Measurements from ENCODE around the gene S100A16. TPM values are rescaled to one million over a fixed set of nuclear protein-coding genes. Genes with fewer than 3 reads are reported as not detected.
A peak's percentile ranks its signal among the peaks of the same experiment; 100 is the strongest.

Gene S100A16
- total RNA-seq, 4 donors from 2014 or later = 33.2 to 67.9 (median 48.2) TPM

- H3K27me3 ChIP-seq = no peaks in the 10 kb centered on the region
- WGBS = 100% methylated on average over 1 of the region's 1 CpG
- peaks cover 0 to 7% (median 1%) of the 10 kb centered on the region in 4 donors for H3K36me3 ChIP-seq
- DNase-seq (ENCODE audit: extremely low spot score) = no peak
- peaks cover 0 to 16% (median 3%) of the 10 kb centered on the region in 4 donors for H3K4me1 ChIP-seq
- intact Hi-C loops (cut with DNase I) = loop anchor here (10.0 kb wide), 1 partner anchor 77 kb away; no protein-coding TSS in a partner anchor
- H3K27ac ChIP-seq (replicated peaks in 1 of 4) = no peak overlapping the region
- no peak overlapping the region for H3K4me3 ChIP-seq
- H3K9me3 ChIP-seq = no peaks in the 10 kb centered on the region
- no peak for TF ChIP-seq CTCF (IDR thresholded peaks at IDR 0.05)
- TF ChIP-seq POLR2A (IDR thresholded peaks at IDR 0.05; ENCODE audit: low read depth) = no peak
- TF ChIP-seq POLR2AphosphoS5 (IDR thresholded peaks at IDR 0.05) = no peak
- no peak for TF ChIP-seq EP300 (IDR thresholded peaks at IDR 0.05)
Observed at GRCh38 chr1:153651771-153652170, 38.8 kb upstream of the S100A16 start.

GRCh38 chr1:153649863-153650235 lies 36.9 kb upstream of the S100A16 start:
- Histone ChIP-seq H3K4me1 (peaks cover 0 to 17% (median 3%) of the 10 kb centered on the region in 4 donors), H3K27me3 (no peaks in the 10 kb centered on the region), H3K36me3 (peaks cover 16 to 26% (median 21%) of the 10 kb centered on the region in 4 donors), H3K9me3 (no peaks in the 10 kb centered on the region), H3K27ac (replicated peaks in 1 of 4) (no peak overlapping the region), H3K4me3 (no peak overlapping the region)
- intact Hi-C loops (cut with DNase I) = loop anchor here (10.0 kb wide), 1 partner anchor 75 kb away; no protein-coding TSS in a partner anchor
- WGBS = 83% methylated on average over 2 of the region's 2 CpGs
- TF ChIP-seq POLR2A (IDR thresholded peaks at IDR 0.05; ENCODE audit: low read depth) = no peak
- no peak for TF ChIP-seq POLR2AphosphoS5 (IDR thresholded peaks at IDR 0.05)
- TF ChIP-seq EP300 (IDR thresholded peaks at IDR 0.05) = no peak
- no peak for TF ChIP-seq CTCF (IDR thresholded peaks at IDR 0.05)
- no peak for DNase-seq (ENCODE audit: extremely low spot score)

- Histone ChIP-seq H3K4me3 (no peak overlapping the region), H3K36me3 (peaks cover 17 to 31% (median 25%) of the 10 kb centered on the region in 4 donors), H3K27ac (replicated peaks in 1 of 4) (no peak overlapping the region), H3K27me3 (no peaks in the 10 kb centered on the region), H3K4me1 (peaks cover 0 to 21% (median 6%) of the 10 kb centered on the region in 4 donors), H3K9me3 (no peaks in the 10 kb centered on the region)
- no peak for DNase-seq (ENCODE audit: extremely low spot score)
- TF ChIP-seq CTCF (IDR thresholded peaks at IDR 0.05) (no peak), POLR2AphosphoS5 (IDR thresholded peaks at IDR 0.05) (peak in 1 of 2 donors; percentile 13), EP300 (IDR thresholded peaks at IDR 0.05) (no peak), POLR2A (IDR thresholded peaks at IDR 0.05; ENCODE audit: low read depth) (no peak)
- WGBS = 30% methylated on average over 3 of the region's 3 CpGs
- intact Hi-C loops (cut with DNase I) = no loop called here
Observed at GRCh38 chr1:153649137-153649862, 36.4 kb upstream of the S100A16 start.

- H3K4me3 ChIP-seq = no peak overlapping the region
- TF ChIP-seq EP300 (IDR thresholded peaks at IDR 0.05) (no peak), POLR2AphosphoS5 (IDR thresholded peaks at IDR 0.05) (no peak), CTCF (IDR thresholded peaks at IDR 0.05) (no peak), POLR2A (IDR thresholded peaks at IDR 0.05; ENCODE audit: low read depth) (no peak)
- DNase-seq (ENCODE audit: extremely low spot score) = no peak
- H3K36me3 ChIP-seq = peaks cover 24 to 43% (median 31%) of the 10 kb centered on the region in 4 donors
- 79% methylated on average over 10 of the region's 10 CpGs for whole genome bisulfite sequencing
- intact Hi-C loops (cut with DNase I) = no loop called here
- no peaks in the 10 kb centered on the region for H3K27me3 ChIP-seq
- H3K27ac ChIP-seq (replicated peaks in 1 of 4) = no peak overlapping the region
- peaks cover 8 to 21% (median 18%) of the 10 kb centered on the region in 4 donors for H3K4me1 ChIP-seq
- H3K9me3 ChIP-seq = no peaks in the 10 kb centered on the region
Observed at GRCh38 chr1:153648000-153648643, 35.2 kb upstream of the S100A16 start.
